ENCODE measurements around the gene PHACTR1.

The PHACTR1 gene

DNA sequence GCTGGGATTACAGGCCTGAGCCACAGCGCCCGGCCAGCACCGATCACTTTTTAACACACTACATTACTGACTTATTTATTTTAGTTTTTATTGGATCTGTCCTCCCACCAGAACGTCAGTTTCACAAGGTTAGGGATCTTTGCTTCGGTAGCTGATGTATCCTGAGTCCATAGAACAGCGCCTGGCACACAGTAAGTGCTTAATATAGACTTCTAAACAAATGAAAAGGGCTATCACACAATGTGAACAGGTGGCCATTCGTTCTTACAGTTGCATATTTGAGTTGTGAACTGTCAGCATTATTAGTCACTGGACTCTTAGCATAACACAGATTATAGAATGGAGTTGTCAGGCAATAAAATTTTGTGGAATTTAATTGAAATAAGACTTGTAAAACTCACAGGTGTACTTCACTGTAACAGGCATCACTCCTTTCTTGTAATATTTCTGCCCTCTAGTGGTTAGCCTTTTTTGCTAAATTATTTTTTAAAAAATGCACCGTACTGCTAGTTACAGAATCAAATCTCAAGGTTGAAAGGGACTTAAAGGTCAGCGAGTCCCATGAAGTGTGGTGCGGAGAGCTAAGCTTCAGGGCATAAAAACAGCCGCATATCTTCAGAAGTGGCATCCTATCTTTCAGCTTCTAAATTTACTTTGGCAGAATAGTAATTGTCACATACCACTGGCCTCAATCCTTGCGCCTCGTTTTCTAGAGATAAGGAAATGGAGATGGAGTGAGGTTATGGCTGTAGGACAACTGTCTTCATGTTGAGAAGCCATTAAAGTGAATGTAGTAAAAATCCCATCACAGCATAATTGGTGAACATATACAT is 615.2 kb downstream of the PHACTR1 start:
- no peak for DNase-seq

DNA sequence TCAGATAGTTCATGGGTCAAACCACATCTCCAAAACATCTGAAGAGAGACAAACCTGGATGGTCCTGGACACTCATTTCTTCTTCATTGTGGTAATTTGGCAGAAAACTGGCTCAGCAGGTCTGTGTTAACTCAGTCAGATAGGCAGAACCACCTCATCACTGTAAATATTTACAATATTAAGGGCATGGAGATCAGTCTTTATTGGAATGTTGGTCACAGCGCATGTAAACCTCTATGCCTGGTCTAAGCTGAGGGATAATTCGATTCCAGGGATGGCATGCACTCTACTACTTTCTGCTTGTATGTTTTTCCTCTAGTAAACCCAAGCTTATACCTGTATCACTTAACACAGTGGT is 615.8 kb downstream of the PHACTR1 start:
- DNase-seq = no peak

DNA sequence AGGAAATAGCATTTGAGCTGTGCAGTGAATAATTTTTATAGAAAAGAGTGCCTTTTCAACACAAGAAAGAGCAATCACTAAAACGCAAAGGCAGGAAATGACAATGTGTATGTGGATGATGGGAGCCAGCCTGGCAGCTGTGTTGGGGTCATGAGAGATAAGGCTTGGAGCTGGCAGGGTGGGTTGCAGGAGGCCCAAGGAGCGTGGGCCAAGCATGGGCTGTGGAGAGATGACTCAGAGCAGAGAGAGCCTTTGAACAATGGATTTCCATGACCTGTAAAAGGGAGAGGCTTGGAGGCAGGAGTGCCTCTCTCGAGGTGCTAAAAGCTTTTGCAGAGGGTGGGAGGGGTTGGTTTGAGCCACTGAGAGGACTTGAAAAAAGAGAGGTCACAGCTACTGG is 618.4 kb downstream of the PHACTR1 start:
- DNase-seq = no peak

DNA sequence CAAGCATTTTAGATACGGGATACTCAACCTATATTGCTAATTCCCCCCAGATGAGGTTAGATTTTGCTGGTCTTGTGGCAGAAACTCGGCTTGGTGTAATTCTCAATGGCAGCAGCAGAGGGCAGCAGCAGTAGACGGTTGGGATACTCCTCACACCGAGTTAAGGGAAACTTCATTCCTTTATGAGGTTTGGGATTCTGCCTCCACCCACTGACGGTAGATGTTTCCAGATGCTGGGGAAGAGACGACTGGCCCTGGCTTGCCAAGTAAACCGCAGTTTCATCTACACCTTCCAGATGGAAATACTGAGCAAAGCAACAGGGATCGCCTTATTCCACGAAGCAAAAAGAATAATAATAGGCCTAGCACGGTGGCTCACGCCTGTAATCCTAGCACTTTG is 620.0 kb downstream of the PHACTR1 start:
- DNase-seq = peak; percentile 71

DNA sequence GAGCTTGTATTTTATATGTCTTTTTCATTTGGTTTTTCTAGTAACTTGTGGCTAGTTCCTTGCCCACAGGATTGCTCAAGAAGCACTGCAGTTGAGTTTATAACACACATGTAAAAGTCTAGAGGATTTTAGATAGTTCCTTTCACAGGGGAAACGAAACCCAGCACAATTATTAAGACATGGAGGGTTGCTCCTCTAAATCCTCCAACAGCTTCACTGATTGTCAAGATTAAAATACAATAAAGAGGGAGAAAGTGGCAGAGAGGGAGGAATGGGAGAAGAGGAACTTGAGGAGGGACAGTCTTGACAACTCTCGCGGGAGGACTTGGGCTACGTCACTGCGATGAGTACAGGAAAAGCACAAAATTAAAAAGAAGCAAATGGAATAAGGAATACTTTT is 621.5 kb downstream of the PHACTR1 start:
- DNase-seq = no peak

Data from stimulated activated naive CD4-positive, alpha-beta T cell treated with Interleukin-2 at 50 U/mL for 16 hours (primary cell).